GM18870 (cell line): Measurements from ENCODE around the gene C2CD4A.
A peak's percentile ranks its signal among the peaks of the same experiment; 100 is the strongest.

Source experiments
- ATAC-seq: cut with Tn5 transposase; IDR thresholded peaks from one replicate; pipeline ENCODE4 v1.9.1; 2021; ENCODE audit warnings: moderate library complexity; ENCODE audit not compliant: unreplicated experiment

Gene C2CD4A

GRCh38 chr15:62059816-62060112 lies 7.0 kb upstream of the C2CD4A start:
- peak; percentile 60 for ATAC-seq

GRCh38 chr15:62060113-62060895 lies 6.5 kb upstream of the C2CD4A start, which contains the start of gene VPS13C:
VPS13C (minus strand) TSS chr15:62060447; CDS start chr15:62060374, 73 bp downstream.
- ATAC-seq = peak; percentile 85

- no peak for ATAC-seq
Measured at GRCh38 chr15:62060896-62061280, 5.9 kb upstream of the C2CD4A start.

- ATAC-seq = no peak
Measured at GRCh38 chr15:62063825-62064635, 2.7 kb upstream of the C2CD4A start.

GRCh38 chr15:62067448-62068044 lies 769 bp downstream of the C2CD4A start:
- ATAC-seq = no peak

- ATAC-seq = no peak
Measured at GRCh38 chr15:62068071-62068809, 1.5 kb downstream of the C2CD4A start.

GRCh38 chr15:62068810-62069167 lies 2.0 kb downstream of the C2CD4A start:
- no peak for ATAC-seq

- no peak for ATAC-seq
Measured at GRCh38 chr15:62069551-62069950, 2.8 kb downstream of the C2CD4A start.

GRCh38 chr15:62071711-62072308 lies 5.0 kb downstream of the C2CD4A start:
- no peak for ATAC-seq

GRCh38 chr15:62075595-62076277 lies 9.0 kb downstream of the C2CD4A start:
- no peak for ATAC-seq

- no peak for ATAC-seq
Measured at GRCh38 chr15:62079594-62079993, 12.8 kb downstream of the C2CD4A start.

- ATAC-seq = no peak
Measured at GRCh38 chr15:62083194-62084154, 16.7 kb downstream of the C2CD4A start.

- no peak for ATAC-seq
Measured at GRCh38 chr15:62085740-62086139, 19.0 kb downstream of the C2CD4A start.

GRCh38 chr15:62087671-62088352 lies 21.0 kb downstream of the C2CD4A start:
- ATAC-seq = no peak

- no peak for ATAC-seq
Measured at GRCh38 chr15:62088353-62088693, 21.5 kb downstream of the C2CD4A start.

GRCh38 chr15:62089616-62090015 lies 22.8 kb downstream of the C2CD4A start:
- no peak for ATAC-seq

- no peak for ATAC-seq
Measured at GRCh38 chr15:62090988-62091387, 24.2 kb downstream of the C2CD4A start.

GRCh38 chr15:62093809-62094208 lies 27.0 kb downstream of the C2CD4A start:
- ATAC-seq = no peak

GRCh38 chr15:62094388-62094787 lies 27.6 kb downstream of the C2CD4A start:
- ATAC-seq = no peak
